HCT116 (cell line): ENCODE measurements around the gene PKNOX2. TPM values are rescaled to one million over a fixed set of nuclear protein-coding genes. Genes with fewer than 3 reads are reported as not detected.

ENCODE experiments used
- ATAC-seq: fragments of 200-7000 bp; cut with Tn5 transposase; 2 replicates; pipeline ENCODE4 v1.9.1; 2020; ENCODE audit warnings: mild to moderate bottlenecking, moderate library complexity
- BruUV-seq: library from RNA; stranded (reverse); fragments of 400-500 nt; replicated peaks from 2 replicates; lab custom pipeline; 2021; lab: Mats Ljungman, UMichigan
- CTCF ChIA-PET: fragments of 300-600 bp; sonication (Branson Sonifier 250); formaldehyde crosslinking; loops from one replicate; lab custom pipeline; 2021; ENCODE audit warnings: antibody characterized with exemption; lab: Charles Lee
- POLR2A ChIA-PET: fragments of 300-600, 350-600 bp; sonication (Branson Sonifier 250); formaldehyde crosslinking; loops from one replicate; lab custom pipeline; 2021; ENCODE audit warnings: antibody characterized with exemption; lab: Charles Lee
- RAD21 ChIA-PET, 2 experiments: fragments of 300-600 bp; sonication (Branson Sonifier 250); formaldehyde crosslinking; loops; one replicate each; lab custom pipeline; 2023; ENCODE audit warnings: low total read pairs in 2 of 2; ENCODE audit not compliant: uncharacterized antibody in 2 of 2, unreplicated experiment in 2 of 2, low non-redundant PET in 1 of 2; lab: Charles Lee
- DNase-seq: peaks from one replicate; pipeline ENCODE4 v3.0.0-alpha.2; 2010; ENCODE audit warnings: low read depth, low spot score
- H2AFZ ChIP-seq: fragments of 200-600 bp; shearing (Covaris generic), sonication (generic); 2 replicates; pipeline ENCODE4 v1.6.1; 2017; ENCODE audit warnings: low read depth, mixed run types, mixed read lengths, antibody characterized with exemption, low read length; ENCODE audit not compliant: poor library complexity, severe bottlenecking
- H3K27ac ChIP-seq: 2 replicates; pipeline ENCODE4 v1.5.1; 2012; ENCODE audit warnings: low read depth, low read length
- H3K27me3 ChIP-seq: fragments of 200-600 bp; sonication (generic); 2 replicates; pipeline ENCODE4 v1.6.1; 2016; ENCODE audit warnings: mixed run types, low read length, mixed read lengths; ENCODE audit not compliant: insufficient read depth
- H3K36me3 ChIP-seq, 2 experiments: fragments of 200-500 bp in 1 of 2; fragments of 200-600 bp in 1 of 2; sonication (Bioruptor generic) in 1 of 2; sonication (generic) in 1 of 2; 2 replicates each; pipeline versions ENCODE4 v1.5.1 to v1.6.1; 2014 to 2016; ENCODE audit warnings: low read length in 2 of 2, inconsistent platforms in 1 of 2, mixed read lengths in 1 of 2, mixed run types in 1 of 2; ENCODE audit not compliant: insufficient read depth in 2 of 2, control insufficient read depth in 1 of 2
- H3K4me1 ChIP-seq, 2 experiments: fragments of 200-600 bp in 1 of 2; sonication (generic) in 1 of 2; 2 replicates each; pipeline versions ENCODE4 v1.5.1 to v1.6.1; 2012 to 2017; ENCODE audit warnings: low read length in 2 of 2, inconsistent platforms in 1 of 2, mild to moderate bottlenecking in 1 of 2, mixed read lengths in 1 of 2, mixed run types in 1 of 2, moderate library complexity in 1 of 2; ENCODE audit not compliant: insufficient read depth in 2 of 2, control insufficient read depth in 1 of 2
- H3K4me2 ChIP-seq: fragments of 200-600 bp; sonication (generic); 2 replicates; pipeline ENCODE4 v1.6.1; 2017; ENCODE audit warnings: mixed run types, low read length, mixed read lengths
- H3K4me3 ChIP-seq, 2 experiments: fragments of 200-600 bp in 1 of 2; sonication (generic) in 1 of 2; replicated peaks in 1 of 2; 2 replicates each; pipeline ENCODE4 v1.5.1; 2011 to 2016; ENCODE audit warnings: low read length in 2 of 2, control low read depth in 1 of 2, low read depth in 1 of 2, mild to moderate bottlenecking in 1 of 2, mixed read lengths in 1 of 2, mixed run types in 1 of 2
- H3K79me2 ChIP-seq: fragments of 200-600 bp; sonication (generic); 2 replicates; pipeline ENCODE4 v1.6.1; 2017; ENCODE audit warnings: mild to moderate bottlenecking, mixed run types, low read length, moderate library complexity, mixed read lengths; ENCODE audit not compliant: insufficient read depth
- H3K9ac ChIP-seq: fragments of 200-600 bp; sonication (generic); 2 replicates; pipeline ENCODE4 v1.6.1; 2016; ENCODE audit warnings: low read length, mixed read lengths
- H3K9me2 ChIP-seq: fragments of 200-600 bp; sonication (generic), shearing (Covaris generic); 2 replicates; pipeline ENCODE4 v1.6.1; 2017; ENCODE audit warnings: mixed run types, mild to moderate bottlenecking, moderate library complexity; ENCODE audit not compliant: insufficient read depth
- H3K9me3 ChIP-seq, 2 experiments: fragments of 200-500 bp in 1 of 2; fragments of 200-600 bp in 1 of 2; sonication (Bioruptor generic) in 1 of 2; sonication (generic) in 1 of 2; 2 replicates each; pipeline ENCODE4 v1.6.1; 2014 to 2017; ENCODE audit warnings: low read length in 2 of 2, mixed read lengths in 2 of 2, inconsistent platforms in 1 of 2, low read depth in 1 of 2, mild to moderate bottlenecking in 1 of 2, mixed run types in 1 of 2, moderate library complexity in 1 of 2; ENCODE audit not compliant: control insufficient read depth in 1 of 2, insufficient read depth in 1 of 2
- H4K20me1 ChIP-seq: fragments of 200-600 bp; sonication (generic), shearing (Covaris generic); 2 replicates; pipeline ENCODE4 v1.6.1; 2017; ENCODE audit warnings: mixed run types, mild to moderate bottlenecking, moderate library complexity; ENCODE audit not compliant: insufficient read depth
- CEBPB ChIP-seq: IDR thresholded peaks from 2 replicates; pipeline ENCODE4 v1.6.1; 2012; ENCODE audit warnings: low read depth
- ELF1 ChIP-seq: IDR thresholded peaks from 2 replicates; pipeline ENCODE4 v1.6.1; 2012; ENCODE audit warnings: low read depth, borderline replicate concordance
- EZH2phosphoT487 ChIP-seq: fragments of 200-600 bp; IDR thresholded peaks from 2 replicates; pipeline ENCODE4 v1.6.1; 2018; ENCODE audit warnings: antibody characterized with exemption, borderline replicate concordance
- FOSL1 ChIP-seq: IDR thresholded peaks from 2 replicates; pipeline ENCODE4 v1.6.1; 2012; ENCODE audit warnings: low read depth
- JUND ChIP-seq: IDR thresholded peaks from 2 replicates; pipeline ENCODE4 v1.6.1; 2012
- POLR2AphosphoS5 ChIP-seq: IDR thresholded peaks from 2 replicates; pipeline ENCODE4 v1.6.1; 2011; ENCODE audit warnings: mild to moderate bottlenecking, low read depth, low read length, moderate library complexity
- SIN3A ChIP-seq: IDR thresholded peaks from 2 replicates; pipeline ENCODE4 v1.6.1; 2012; ENCODE audit warnings: low read depth
- SP1 ChIP-seq: IDR thresholded peaks from 2 replicates; pipeline ENCODE4 v1.6.1; 2012; ENCODE audit warnings: low read depth
- ZFX ChIP-seq: fragments of 450-650 bp; IDR thresholded peaks from 2 replicates; pipeline ENCODE4 v1.6.1; 2017
- intact Hi-C: fragments of 100-400 bp; cut with micrococcal nuclease; formaldehyde crosslinking; loops from 2 replicates; pipeline ENCODE4 v1.10.0; 2022
- total RNA-seq: library from RNA; stranded (reverse); gene quantifications from one replicate; pipeline ENCODE4 v1.2.1, GENCODE V29; 2021; ENCODE audit not compliant: unreplicated experiment
- TF ChIP-seq, protein P1 (sequence below): IDR thresholded peaks from 2 replicates; pipeline ENCODE4 v1.6.1; 2012
- TF ChIP-seq, protein P2 (sequence below), 3 experiments: fragments of 200-600 bp in 1 of 3; sonication (generic) in 1 of 3; IDR thresholded peaks in 2 of 3; conservative IDR thresholded peaks in 1 of 3; 2 replicates each; pipeline ENCODE4 v1.5.1; 2012 to 2017; ENCODE audit warnings: low read depth in 2 of 3, low read length in 2 of 3, antibody characterized with exemption in 1 of 3, borderline replicate concordance in 1 of 3, control low read depth in 1 of 3, mild to moderate bottlenecking in 1 of 3, mixed read lengths in 1 of 3, mixed run types in 1 of 3, moderate library complexity in 1 of 3; ENCODE audit not compliant: insufficient read depth in 1 of 3
- TF ChIP-seq, protein P3 (sequence below): IDR thresholded peaks from 2 replicates; pipeline ENCODE4 v1.6.1; 2011; ENCODE audit warnings: mild to moderate bottlenecking, low read length, moderate library complexity; ENCODE audit not compliant: insufficient replicate concordance; ENCODE audit errors: extremely low read depth

Gene PKNOX2
- total RNA-seq, 1 experiment from 2014 or later = 0.20 TPM

DNA sequence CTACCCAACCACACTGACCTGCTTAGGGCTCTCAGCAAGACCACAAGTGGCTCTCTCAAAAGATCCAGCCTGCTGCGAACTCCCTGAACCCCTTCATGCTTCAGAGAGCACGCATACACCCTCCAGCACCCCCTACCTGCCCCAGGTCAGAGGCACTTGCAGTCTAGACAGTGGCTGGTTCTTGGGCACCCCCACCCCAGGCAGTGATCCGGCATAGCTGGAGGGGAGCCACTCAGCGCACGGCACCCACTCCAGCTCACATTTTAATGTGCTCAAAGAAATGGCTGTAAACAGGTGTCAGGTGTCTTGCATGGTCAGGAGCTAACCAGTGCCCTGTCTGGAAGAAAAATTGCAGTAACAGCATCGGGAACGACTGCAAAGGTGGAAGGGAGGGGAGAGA lies 140.8 kb downstream of the PKNOX2 start:
- BruUV-seq = no TSS peak
- DNase-seq (no peak), ATAC-seq (no peak)
- POLR2A ChIA-PET = no interaction called here
- H3K9me2 ChIP-seq = no peaks in the 10 kb centered on the region
- H3K36me3 ChIP-seq = no peaks in the 10 kb centered on the region
- H3K4me3 ChIP-seq = no peak overlapping the region
- TF ChIP-seq, protein P1, sequence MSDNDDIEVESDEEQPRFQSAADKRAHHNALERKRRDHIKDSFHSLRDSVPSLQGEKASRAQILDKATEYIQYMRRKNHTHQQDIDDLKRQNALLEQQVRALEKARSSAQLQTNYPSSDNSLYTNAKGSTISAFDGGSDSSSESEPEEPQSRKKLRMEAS = no peak
- no peak for TF ChIP-seq ZFX
- TF ChIP-seq SIN3A = no peak
- TF ChIP-seq SP1 = no peak
- TF ChIP-seq, protein P2, sequence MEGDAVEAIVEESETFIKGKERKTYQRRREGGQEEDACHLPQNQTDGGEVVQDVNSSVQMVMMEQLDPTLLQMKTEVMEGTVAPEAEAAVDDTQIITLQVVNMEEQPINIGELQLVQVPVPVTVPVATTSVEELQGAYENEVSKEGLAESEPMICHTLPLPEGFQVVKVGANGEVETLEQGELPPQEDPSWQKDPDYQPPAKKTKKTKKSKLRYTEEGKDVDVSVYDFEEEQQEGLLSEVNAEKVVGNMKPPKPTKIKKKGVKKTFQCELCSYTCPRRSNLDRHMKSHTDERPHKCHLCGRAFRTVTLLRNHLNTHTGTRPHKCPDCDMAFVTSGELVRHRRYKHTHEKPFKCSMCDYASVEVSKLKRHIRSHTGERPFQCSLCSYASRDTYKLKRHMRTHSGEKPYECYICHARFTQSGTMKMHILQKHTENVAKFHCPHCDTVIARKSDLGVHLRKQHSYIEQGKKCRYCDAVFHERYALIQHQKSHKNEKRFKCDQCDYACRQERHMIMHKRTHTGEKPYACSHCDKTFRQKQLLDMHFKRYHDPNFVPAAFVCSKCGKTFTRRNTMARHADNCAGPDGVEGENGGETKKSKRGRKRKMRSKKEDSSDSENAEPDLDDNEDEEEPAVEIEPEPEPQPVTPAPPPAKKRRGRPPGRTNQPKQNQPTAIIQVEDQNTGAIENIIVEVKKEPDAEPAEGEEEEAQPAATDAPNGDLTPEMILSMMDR (IDR thresholded peaks at IDR 0.05 in 2 of 3, conservative IDR thresholded peaks at IDR 0.05 in 1 of 3; ENCODE audit: borderline replicate concordance in 1 of 3, insufficient read depth in 1 of 3, low read depth in 2 of 3, low read length in 2 of 3) = no peak
- TF ChIP-seq FOSL1 = no peak
- TF ChIP-seq, protein P3, sequence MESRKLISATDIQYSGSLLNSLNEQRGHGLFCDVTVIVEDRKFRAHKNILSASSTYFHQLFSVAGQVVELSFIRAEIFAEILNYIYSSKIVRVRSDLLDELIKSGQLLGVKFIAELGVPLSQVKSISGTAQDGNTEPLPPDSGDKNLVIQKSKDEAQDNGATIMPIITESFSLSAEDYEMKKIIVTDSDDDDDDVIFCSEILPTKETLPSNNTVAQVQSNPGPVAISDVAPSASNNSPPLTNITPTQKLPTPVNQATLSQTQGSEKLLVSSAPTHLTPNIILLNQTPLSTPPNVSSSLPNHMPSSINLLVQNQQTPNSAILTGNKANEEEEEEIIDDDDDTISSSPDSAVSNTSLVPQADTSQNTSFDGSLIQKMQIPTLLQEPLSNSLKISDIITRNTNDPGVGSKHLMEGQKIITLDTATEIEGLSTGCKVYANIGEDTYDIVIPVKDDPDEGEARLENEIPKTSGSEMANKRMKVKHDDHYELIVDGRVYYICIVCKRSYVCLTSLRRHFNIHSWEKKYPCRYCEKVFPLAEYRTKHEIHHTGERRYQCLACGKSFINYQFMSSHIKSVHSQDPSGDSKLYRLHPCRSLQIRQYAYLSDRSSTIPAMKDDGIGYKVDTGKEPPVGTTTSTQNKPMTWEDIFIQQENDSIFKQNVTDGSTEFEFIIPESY = no peak
- TF ChIP-seq CEBPB = no peak
- TF ChIP-seq ELF1 = no peak
- TF ChIP-seq JUND = no peak
- TF ChIP-seq POLR2AphosphoS5 = no peak
- TF ChIP-seq EZH2phosphoT487 = no peak
- no peaks in the 10 kb centered on the region for H3K79me2 ChIP-seq
- RAD21 ChIA-PET = no interaction called here
- H3K27me3 ChIP-seq = no peaks in the 10 kb centered on the region
- H4K20me1 ChIP-seq = no peaks in the 10 kb centered on the region
- H3K9me3 ChIP-seq = no peaks in the 10 kb centered on the region
- intact Hi-C loops = no loop called here
- CTCF ChIA-PET = interaction anchor here (0.6 to 1.1 kb wide), 2 partner anchors 41 to 124 kb away, joined by 3 read pairs; no protein-coding TSS in a partner anchor
- H3K27ac ChIP-seq = no peak overlapping the region
- no peak overlapping the region for H3K9ac ChIP-seq
- no peak overlapping the region for H2AFZ ChIP-seq
- no peak overlapping the region for H3K4me2 ChIP-seq
- peaks cover 5 to 9% of the 10 kb centered on the region in 2 experiments; a peak in 2 of 4 replicates for H3K4me1 ChIP-seq
